ENCODE data around the gene CENPL.

CENPL gene

DNA sequence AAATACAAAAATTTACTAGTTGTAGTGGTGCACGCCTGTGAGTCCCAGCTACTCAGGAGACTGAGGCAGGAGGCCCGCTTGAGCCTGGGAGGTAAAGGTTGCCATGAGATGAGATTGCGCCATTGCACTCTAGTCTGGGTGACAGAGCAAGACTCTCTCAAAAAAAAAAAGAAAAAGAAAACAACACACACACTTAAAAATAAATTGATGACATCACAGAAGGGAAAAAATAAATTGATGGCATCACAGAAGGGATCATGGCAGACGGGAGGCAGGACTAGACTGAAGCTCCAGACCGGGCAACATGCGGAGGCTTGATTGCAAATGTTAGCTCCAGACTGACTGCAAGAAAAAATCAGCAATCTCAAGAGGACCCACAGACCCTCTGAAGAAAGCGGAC is 66.6 kb downstream of the CENPL start:
- TF ChIP-seq POLR2AphosphoS5 (IDR thresholded peaks at IDR 0.05; ENCODE audit: low read depth) (no peak), GABPA (IDR thresholded peaks at IDR 0.05; ENCODE audit: low read depth) (no peak), SPI1 (IDR thresholded peaks at IDR 0.05; ENCODE audit: borderline replicate concordance, low read depth) (no peak)
- TF ChIP-seq, protein P1, sequence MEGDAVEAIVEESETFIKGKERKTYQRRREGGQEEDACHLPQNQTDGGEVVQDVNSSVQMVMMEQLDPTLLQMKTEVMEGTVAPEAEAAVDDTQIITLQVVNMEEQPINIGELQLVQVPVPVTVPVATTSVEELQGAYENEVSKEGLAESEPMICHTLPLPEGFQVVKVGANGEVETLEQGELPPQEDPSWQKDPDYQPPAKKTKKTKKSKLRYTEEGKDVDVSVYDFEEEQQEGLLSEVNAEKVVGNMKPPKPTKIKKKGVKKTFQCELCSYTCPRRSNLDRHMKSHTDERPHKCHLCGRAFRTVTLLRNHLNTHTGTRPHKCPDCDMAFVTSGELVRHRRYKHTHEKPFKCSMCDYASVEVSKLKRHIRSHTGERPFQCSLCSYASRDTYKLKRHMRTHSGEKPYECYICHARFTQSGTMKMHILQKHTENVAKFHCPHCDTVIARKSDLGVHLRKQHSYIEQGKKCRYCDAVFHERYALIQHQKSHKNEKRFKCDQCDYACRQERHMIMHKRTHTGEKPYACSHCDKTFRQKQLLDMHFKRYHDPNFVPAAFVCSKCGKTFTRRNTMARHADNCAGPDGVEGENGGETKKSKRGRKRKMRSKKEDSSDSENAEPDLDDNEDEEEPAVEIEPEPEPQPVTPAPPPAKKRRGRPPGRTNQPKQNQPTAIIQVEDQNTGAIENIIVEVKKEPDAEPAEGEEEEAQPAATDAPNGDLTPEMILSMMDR (IDR thresholded peaks at IDR 0.05; ENCODE audit: insufficient read depth, low read length): no peak
- H3K27me3 ChIP-seq (ENCODE audit: insufficient read depth, poor library complexity, severe bottlenecking): no peaks in the 10 kb centered on the region
- H3K4me3 ChIP-seq (replicated peaks; ENCODE audit: insufficient read depth, low read length): no peak overlapping the region
- H3K27ac ChIP-seq (replicated peaks): no peak overlapping the region
- DNase-seq (ENCODE audit: low read depth in 1 of 2, low spot score in 1 of 2): no peak

DNA sequence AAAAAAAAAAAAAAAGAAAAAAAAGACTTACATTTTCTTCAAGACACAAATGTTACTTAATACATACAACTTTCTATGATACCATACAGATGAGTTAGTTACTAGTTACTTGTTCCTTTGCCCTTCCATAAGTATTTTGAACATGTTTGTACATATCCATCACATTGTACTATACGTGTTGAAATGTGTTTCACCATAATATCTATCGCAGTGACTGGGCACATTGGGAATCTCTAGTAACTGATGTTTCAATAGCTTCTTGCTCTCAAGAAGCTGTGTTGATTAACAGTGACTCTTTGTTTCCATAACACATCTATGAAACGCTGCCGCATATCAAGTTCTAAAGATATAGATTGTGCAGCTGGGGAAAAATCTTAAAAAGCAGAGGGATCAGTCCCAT is 67.0 kb downstream of the CENPL start:
- H3K27me3 ChIP-seq (ENCODE audit: insufficient read depth, poor library complexity, severe bottlenecking): no peaks in the 10 kb centered on the region
- no peak overlapping the region for H3K4me3 ChIP-seq (replicated peaks; ENCODE audit: insufficient read depth, low read length)
- no peak for DNase-seq (ENCODE audit: low read depth in 1 of 2, low spot score in 1 of 2)
- H3K27ac ChIP-seq (replicated peaks): no peak overlapping the region
- TF ChIP-seq, protein P1 (IDR thresholded peaks at IDR 0.05; ENCODE audit: insufficient read depth, low read length): no peak
- TF ChIP-seq POLR2AphosphoS5 (IDR thresholded peaks at IDR 0.05; ENCODE audit: low read depth): no peak
- TF ChIP-seq, protein P2, sequence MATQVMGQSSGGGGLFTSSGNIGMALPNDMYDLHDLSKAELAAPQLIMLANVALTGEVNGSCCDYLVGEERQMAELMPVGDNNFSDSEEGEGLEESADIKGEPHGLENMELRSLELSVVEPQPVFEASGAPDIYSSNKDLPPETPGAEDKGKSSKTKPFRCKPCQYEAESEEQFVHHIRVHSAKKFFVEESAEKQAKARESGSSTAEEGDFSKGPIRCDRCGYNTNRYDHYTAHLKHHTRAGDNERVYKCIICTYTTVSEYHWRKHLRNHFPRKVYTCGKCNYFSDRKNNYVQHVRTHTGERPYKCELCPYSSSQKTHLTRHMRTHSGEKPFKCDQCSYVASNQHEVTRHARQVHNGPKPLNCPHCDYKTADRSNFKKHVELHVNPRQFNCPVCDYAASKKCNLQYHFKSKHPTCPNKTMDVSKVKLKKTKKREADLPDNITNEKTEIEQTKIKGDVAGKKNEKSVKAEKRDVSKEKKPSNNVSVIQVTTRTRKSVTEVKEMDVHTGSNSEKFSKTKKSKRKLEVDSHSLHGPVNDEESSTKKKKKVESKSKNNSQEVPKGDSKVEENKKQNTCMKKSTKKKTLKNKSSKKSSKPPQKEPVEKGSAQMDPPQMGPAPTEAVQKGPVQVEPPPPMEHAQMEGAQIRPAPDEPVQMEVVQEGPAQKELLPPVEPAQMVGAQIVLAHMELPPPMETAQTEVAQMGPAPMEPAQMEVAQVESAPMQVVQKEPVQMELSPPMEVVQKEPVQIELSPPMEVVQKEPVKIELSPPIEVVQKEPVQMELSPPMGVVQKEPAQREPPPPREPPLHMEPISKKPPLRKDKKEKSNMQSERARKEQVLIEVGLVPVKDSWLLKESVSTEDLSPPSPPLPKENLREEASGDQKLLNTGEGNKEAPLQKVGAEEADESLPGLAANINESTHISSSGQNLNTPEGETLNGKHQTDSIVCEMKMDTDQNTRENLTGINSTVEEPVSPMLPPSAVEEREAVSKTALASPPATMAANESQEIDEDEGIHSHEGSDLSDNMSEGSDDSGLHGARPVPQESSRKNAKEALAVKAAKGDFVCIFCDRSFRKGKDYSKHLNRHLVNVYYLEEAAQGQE (IDR thresholded peaks at IDR 0.05; ENCODE audit: insufficient replicate concordance, low read depth): no peak
- TF ChIP-seq SPI1 (IDR thresholded peaks at IDR 0.05; ENCODE audit: borderline replicate concordance, low read depth): no peak
- TF ChIP-seq GABPA (IDR thresholded peaks at IDR 0.05; ENCODE audit: low read depth): no peak

DNA sequence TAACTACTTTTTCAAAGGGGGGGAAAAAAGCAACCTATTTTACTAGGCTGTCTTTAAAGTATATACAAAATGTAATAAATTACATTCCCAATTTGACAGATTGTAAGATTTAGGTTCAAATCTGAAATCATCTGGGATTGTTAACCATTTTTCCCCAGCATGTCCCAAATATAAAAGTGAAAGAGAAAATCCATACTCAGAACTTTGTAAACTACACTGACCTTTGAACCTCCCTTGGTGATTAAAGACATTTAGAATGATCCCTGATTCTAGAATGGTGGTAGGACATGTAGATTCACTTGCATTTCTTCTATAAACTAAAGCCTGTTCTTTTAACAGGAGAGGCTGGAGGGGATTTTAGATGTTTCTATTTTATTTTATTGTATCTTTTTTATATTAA is 70.9 kb downstream of the CENPL start:
- no peak for TF ChIP-seq POLR2AphosphoS5 (IDR thresholded peaks at IDR 0.05; ENCODE audit: low read depth)
- TF ChIP-seq SPI1 (IDR thresholded peaks at IDR 0.05; ENCODE audit: borderline replicate concordance, low read depth): no peak
- TF ChIP-seq, protein P1 (IDR thresholded peaks at IDR 0.05; ENCODE audit: insufficient read depth, low read length): no peak
- TF ChIP-seq, protein P2 (IDR thresholded peaks at IDR 0.05; ENCODE audit: insufficient replicate concordance, low read depth): no peak
- TF ChIP-seq GABPA (IDR thresholded peaks at IDR 0.05; ENCODE audit: low read depth): no peak
- Histone ChIP-seq H3K4me3 (replicated peaks; ENCODE audit: insufficient read depth, low read length) (no peak overlapping the region), H3K27me3 (ENCODE audit: insufficient read depth, poor library complexity, severe bottlenecking) (no peaks in the 10 kb centered on the region), H3K27ac (replicated peaks) (no peak overlapping the region)
- no peak for DNase-seq (ENCODE audit: low read depth in 1 of 2, low spot score in 1 of 2)
